HG02588 (cell line): ENCODE measurements around the gene KLF12.
A peak's percentile ranks its signal among the peaks of the same experiment; 100 is the strongest.

Experiments
- ATAC-seq: cut with Tn5 transposase; IDR thresholded peaks from one replicate; pipeline ENCODE4 v1.9.1; 2021; ENCODE audit warnings: mild to moderate bottlenecking, moderate library complexity; ENCODE audit not compliant: unreplicated experiment

KLF12 gene

DNA sequence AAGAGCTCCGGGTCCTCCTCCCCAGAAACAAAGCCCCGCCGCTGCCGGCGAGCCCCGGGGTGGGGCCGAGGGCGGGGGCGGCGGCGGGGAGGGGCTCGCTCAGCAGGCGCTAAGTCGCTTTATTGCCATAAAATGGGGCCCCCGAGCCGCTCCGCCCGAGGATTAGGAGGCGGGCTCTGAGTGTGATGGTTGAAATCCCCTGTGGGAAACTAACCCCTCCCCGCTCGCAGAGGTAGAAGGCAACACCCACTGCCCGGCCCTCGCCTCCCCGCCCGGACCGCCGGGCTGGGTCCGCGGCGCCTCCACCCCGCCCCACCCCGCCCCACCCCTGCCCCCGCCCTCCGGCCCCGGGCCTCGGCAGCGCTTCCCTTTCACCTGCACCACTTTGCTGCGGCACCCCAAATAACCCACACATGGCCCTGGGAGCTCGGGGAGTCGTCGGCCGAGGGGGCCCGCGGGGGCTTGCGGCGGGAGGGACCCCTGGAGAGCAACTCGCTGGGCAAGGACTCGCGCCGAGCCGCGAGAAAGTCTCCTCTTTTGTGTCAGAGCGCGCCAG is at the start of gene KLF12:
TSS of gene KLF12 (minus strand) at position 184 of the 556 bp plus-strand sequence.
- peak; percentile 60 for ATAC-seq

DNA sequence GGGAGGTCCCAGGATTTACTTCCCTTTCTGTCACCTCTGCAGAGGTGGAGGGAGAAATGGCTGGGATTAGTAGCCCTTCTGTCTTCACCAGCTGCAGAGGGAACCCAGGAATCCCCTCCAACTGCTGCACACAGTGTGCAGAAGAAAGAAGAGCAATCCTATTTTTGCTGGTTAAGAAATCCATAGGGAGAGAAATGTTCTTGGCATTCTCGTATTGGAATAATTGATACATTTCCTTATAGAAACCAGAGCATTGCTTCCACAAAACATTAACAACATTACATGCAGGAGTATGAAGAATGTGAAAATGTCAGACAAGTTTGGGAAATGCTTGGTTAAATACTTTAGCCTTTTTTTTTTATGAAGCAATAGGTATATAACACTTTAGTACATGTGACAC is 48.3 kb upstream of the KLF12 start:
- no peak for ATAC-seq

- no peak for ATAC-seq
Measured at GRCh38 chr13:74174810-74175209, 40.6 kb upstream of the KLF12 start.

DNA sequence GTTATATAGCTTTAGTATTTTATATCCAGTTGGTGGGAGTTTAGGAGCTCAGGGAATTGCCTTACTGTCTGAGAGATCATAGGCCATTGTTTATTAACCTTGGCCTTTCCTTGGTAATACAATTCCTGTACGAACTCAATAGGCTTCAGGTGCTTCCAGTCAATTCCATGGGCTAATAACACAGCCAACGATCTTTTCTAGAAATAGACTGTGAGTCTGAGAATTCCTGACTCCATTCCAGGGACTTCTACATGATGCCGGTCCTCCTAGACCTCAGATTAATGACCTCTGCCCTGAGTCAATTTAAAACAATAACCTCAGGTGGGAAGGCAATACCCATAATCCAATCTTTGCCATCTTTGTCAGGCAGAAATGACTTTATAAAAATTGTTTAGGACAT is 39.6 kb upstream of the KLF12 start:
- no peak for ATAC-seq

- no peak for ATAC-seq
Measured at GRCh38 chr13:74171641-74172040, 37.4 kb upstream of the KLF12 start.

GRCh38 chr13:74169676-74170075 is 35.5 kb upstream of the KLF12 start:
- ATAC-seq: no peak

DNA sequence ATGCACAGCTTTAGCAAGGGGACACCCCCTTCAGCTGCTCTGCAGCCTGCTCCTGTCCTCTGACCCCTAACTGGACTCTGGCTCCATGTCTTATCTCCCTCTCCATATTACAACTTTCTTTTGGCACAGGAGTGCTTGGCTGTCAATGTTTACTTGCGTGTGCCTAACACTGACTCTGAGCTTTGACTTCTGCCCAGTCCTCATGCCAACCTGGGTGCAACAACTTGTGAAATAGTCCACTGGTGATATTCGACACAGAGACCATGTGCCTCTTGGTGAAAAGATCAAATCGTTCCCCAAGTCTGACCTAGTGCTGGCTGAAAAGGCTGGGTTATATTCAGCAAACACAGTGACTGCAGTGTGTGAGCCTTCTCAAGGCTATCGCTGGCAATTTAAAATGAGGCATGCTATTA is 34.1 kb upstream of the KLF12 start:
- ATAC-seq: no peak

GRCh38 chr13:74166261-74167004 is 32.2 kb upstream of the KLF12 start:
- ATAC-seq: no peak

- ATAC-seq: no peak
Measured at GRCh38 chr13:74162782-74163181, 28.6 kb upstream of the KLF12 start.

GRCh38 chr13:74162135-74162534 is 27.9 kb upstream of the KLF12 start:
- no peak for ATAC-seq

- no peak for ATAC-seq
Measured at GRCh38 chr13:74158571-74159352, 24.6 kb upstream of the KLF12 start.

- no peak for ATAC-seq
Measured at GRCh38 chr13:74158028-74158427, 23.8 kb upstream of the KLF12 start.

DNA sequence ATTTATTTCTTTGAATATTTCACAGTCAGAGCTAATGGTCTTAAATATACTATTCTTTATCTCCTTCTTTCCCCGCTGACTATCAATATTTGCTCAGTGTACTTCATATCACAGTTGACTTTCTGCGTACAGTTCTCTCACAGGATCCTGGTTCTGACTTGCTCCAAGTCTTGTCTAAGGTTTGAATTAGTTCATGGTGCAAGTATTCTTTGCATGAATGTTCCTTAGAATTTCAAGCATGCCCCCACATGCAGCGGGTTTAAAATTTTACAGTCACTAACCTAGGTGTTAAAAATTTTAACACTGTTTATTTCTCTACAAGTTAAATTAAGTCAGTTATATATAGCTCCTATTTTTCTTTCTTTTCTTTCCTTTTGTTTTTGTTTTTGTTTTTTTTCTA is 20.8 kb upstream of the KLF12 start:
- ATAC-seq: no peak

DNA sequence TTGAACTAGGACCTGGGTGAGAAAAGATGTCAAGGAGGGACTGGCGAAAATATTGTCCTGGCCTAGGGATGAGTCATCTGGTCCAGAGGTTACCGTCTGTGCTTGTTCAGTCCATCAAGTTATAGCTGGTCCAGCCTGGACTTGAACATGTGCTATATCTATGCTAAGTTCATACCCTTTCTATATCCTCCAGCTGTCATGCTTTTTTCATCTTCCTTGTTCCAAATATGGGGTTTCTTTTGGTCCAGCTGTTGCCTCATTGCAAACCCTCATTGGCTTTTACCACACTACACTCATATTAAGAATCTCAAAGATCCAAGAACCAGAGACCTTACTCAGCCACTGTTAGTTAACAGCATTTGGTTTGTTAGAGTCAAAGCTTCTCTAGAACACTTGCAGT is 19.1 kb upstream of the KLF12 start:
- no peak for ATAC-seq

GRCh38 chr13:74151859-74152258 is 17.7 kb upstream of the KLF12 start:
- no peak for ATAC-seq

- no peak for ATAC-seq
Measured at GRCh38 chr13:74148352-74148751, 14.1 kb upstream of the KLF12 start.

GRCh38 chr13:74145249-74145975 is 11.2 kb upstream of the KLF12 start:
- ATAC-seq: no peak

GRCh38 chr13:74144269-74144668 is 10.1 kb upstream of the KLF12 start:
- ATAC-seq: no peak

DNA sequence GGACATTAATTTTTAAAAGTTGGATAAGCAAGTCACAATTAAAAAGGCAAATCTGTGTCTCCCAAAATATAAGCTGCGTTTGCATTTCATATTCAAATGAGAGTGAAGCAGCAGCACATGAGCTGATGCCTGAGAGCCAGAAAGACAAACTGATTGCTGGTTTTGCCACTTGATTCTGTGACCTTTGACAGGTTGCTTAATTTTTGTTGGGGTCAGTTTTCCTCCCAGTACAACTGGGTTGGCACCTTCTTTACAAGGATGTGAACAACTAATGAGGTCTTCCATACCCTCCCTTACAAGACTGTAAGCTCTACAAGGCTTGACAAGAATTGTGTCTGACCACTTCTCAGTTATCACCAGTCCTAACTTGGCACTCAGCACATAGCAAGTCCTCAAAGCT is 8.1 kb upstream of the KLF12 start:
- ATAC-seq: no peak

GRCh38 chr13:74138241-74138640 is 4.0 kb upstream of the KLF12 start:
- ATAC-seq: no peak

DNA sequence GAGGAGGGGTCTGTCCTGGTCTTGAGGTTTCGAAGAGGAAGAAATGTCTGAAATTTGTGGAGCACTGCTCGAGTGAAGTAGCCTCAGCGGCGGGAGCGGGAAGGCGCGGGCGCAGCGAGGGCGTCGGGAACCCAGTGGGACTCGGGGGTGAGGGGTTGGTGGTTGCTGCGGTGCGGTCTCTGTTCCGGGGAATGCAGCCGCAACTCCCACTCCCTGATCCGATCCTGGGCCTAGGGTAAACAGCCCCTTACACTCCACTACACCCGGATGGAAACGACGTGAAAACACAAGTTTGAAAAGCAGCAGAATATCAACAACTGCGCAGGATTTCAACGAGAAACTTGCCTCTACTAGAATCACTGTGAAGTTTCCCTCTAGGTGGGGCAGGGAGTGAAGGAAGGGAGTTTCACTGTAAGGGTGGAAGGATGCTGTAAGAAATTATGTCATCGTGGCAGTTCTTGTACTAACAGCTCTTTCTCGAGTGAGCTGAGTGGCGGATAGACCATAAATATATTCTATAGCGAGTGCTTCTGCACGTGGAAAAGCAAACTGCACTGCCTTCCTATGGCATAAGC is 2.0 kb upstream of the KLF12 start:
- no peak for ATAC-seq
